HG02759 (cell line): ENCODE measurements around the gene NAV3.

Experiments used
- ATAC-seq: cut with Tn5 transposase; IDR thresholded peaks from one replicate; pipeline ENCODE4 v1.9.1; 2021; ENCODE audit warnings: mild to moderate bottlenecking, moderate library complexity; ENCODE audit not compliant: unreplicated experiment

NAV3 gene

DNA sequence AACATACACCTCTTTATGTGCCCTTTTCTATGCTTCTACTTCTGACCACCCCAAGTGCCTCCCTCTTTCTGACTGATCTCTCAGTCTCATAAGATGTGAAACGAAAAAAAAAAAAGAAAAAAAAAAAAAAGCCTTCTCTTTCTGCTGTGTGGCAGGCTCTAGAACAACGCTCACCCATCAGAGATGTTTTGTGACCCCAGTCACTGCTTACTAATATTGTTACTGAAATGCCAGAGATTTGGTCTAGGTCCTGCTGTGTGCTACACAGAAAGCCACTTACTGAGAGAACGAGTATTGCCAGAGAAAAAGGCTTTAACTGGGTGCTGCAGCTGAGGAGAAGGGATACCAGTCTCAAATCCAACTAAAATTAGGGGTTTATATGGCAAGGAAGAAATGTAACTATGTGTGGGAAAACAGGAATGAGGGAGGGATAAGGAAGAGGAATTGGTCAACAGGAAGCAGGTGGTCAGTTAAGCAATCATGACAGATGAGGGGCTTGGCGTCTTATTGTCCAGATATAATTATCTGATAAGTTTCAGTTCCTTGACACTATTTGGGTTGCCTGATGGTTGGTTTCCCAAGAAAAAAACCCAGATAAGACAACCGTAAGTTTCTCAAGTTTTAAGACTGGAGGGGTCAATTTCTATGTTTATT lies 149.0 kb downstream of the NAV3 start:
- ATAC-seq: no peak

GRCh38 chr12:77980782-77981181 lies 150.1 kb downstream of the NAV3 start:
- no peak for ATAC-seq

- ATAC-seq: no peak
Measured at GRCh38 chr12:77983859-77984258, 153.2 kb downstream of the NAV3 start.

DNA sequence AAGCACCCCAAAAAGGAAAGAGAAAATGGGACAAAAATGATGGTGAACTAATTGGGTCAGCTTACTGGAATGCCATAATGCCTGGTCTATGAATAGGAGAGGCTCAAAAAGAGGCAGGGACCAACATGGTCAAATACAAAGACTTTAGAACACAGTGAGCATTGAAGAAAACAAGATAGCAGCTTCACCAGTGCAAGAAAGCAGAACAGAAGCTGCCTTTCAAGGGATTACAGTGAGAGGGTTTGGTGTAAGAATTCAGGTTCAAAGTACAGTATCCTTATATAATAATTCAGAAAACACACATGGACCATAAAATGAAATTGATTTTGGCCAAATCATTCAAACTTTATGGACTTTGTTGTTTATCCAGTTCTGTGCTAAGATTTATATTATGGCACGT lies 162.1 kb downstream of the NAV3 start:
- no peak for ATAC-seq

GRCh38 chr12:77993658-77994057 lies 163.0 kb downstream of the NAV3 start:
- no peak for ATAC-seq

DNA sequence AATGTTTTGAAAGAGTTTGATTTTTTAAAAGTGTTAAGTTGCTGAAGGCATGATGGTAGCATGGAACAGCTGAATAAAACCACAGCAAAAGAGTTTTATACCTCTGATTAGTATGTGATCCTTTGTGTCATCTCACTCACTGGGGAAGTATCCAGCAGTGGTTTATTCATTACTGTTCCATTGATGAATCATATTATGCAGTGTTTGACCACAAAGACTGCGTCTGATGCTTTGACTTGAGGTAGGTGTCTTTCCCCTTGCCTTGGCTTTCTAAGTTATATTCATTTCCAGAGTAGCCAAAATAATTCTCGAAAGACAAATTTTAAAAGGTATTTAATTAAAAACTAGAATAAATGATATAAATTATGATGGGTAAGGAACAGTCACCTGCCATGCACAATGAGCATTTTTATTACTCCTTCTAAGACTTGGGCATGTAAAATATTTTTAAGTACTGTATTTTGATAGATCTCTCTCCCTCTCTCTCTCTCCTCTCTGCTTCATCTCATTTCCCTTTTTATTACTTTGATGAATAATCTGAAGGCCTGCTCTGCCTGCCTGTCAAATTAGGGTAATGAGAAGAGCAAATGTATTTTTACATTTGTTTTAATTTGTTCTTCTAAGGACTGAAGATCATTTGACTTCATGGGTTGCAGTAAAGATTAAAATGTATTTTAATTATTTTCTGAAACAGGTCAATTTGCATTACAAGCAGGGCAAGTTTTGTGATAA lies 164.9 kb downstream of the NAV3 start:
- peak; percentile 92 for ATAC-seq

GRCh38 chr12:77996670-77997069 lies 166.0 kb downstream of the NAV3 start:
- ATAC-seq: no peak

GRCh38 chr12:77998236-77998786 lies 167.6 kb downstream of the NAV3 start:
- no peak for ATAC-seq

GRCh38 chr12:77999074-77999715 lies 168.5 kb downstream of the NAV3 start:
- ATAC-seq: peak; percentile 60

DNA sequence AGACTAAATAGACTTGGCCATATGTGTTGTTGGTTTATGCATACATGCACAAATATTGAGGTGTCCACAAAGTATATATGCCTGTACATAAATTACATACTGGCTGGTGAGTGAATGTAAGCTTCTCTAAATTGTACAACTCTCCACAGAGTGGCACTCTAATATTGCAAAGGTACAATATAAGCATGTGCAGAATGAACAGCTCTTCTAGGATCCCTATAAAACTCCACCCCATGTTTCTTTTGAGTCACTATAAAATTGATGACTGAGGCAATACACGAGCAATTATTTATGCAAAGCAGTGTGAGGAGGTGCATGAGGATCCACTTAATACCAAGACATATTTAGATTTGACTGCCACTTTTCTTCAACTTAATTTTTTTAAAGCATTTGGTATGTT lies 172.2 kb downstream of the NAV3 start:
- ATAC-seq: no peak

DNA sequence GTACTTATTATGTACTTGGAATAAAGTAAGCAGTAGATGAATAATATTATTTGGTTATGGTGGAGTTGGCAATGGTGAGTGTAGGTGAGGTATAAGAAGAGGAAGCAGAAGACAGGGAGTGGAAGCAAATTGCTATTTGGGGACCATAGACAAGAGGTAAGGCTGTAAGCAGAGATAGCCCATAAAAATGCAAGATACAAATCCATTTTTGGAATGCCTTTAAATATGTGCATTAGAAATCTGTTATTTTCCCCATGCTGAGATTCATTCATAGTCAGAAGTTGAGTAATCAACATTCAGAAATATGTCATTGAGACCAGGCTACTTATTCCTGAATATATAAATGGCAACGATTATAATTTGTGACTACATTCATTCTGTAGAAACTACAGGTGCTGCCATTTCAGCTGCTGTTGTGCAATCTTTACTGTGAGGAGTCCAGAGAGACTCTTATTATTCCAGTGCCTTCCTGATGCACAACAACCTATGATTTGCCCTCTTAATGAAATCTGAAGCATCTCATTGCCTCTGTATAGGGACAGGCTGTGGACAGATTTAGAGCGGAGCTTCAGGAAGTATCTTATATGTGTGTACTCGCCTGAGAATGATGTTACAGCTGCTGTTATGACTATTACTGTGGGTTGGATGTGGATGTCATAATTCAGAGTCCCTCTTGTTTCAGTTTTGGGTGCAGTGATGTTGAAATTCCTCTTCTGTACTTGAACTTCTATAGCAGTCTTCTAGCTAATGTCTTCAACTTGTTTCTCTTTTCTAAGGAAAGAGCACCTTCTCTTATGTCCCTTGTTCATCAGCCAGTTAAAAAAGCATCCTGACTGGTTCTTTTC lies 173.8 kb downstream of the NAV3 start:
- no peak for ATAC-seq

GRCh38 chr12:78005094-78005492 lies 174.4 kb downstream of the NAV3 start:
- ATAC-seq: no peak

DNA sequence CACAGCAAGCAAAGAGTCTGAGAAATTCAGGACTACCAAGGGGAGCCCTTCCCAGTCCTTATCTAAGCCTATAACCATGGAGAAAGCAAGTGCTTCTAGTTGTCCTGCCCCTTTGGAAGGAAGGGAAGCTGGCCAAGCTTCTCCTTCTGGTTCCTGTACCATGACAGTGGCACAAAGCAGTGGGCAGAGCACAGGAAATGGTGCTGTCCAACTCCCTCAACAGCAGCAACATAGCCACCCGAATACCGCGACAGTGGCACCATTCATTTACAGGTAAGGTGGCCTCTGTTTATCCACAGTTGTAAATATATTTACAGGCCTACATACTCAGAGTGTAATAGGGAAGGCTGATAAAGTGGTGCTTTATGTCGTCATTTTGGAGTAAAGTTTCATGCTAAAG lies 176.5 kb downstream of the NAV3 start:
- no peak for ATAC-seq

GRCh38 chr12:78009031-78009430 lies 178.3 kb downstream of the NAV3 start:
- no peak for ATAC-seq

GRCh38 chr12:78018171-78018910 lies 187.6 kb downstream of the NAV3 start:
- no peak for ATAC-seq

- no peak for ATAC-seq
Measured at GRCh38 chr12:78018939-78019338, 188.2 kb downstream of the NAV3 start.

GRCh38 chr12:78028426-78028825 lies 197.7 kb downstream of the NAV3 start:
- ATAC-seq: no peak

- ATAC-seq: no peak
Measured at GRCh38 chr12:78034025-78034424, 203.3 kb downstream of the NAV3 start.

DNA sequence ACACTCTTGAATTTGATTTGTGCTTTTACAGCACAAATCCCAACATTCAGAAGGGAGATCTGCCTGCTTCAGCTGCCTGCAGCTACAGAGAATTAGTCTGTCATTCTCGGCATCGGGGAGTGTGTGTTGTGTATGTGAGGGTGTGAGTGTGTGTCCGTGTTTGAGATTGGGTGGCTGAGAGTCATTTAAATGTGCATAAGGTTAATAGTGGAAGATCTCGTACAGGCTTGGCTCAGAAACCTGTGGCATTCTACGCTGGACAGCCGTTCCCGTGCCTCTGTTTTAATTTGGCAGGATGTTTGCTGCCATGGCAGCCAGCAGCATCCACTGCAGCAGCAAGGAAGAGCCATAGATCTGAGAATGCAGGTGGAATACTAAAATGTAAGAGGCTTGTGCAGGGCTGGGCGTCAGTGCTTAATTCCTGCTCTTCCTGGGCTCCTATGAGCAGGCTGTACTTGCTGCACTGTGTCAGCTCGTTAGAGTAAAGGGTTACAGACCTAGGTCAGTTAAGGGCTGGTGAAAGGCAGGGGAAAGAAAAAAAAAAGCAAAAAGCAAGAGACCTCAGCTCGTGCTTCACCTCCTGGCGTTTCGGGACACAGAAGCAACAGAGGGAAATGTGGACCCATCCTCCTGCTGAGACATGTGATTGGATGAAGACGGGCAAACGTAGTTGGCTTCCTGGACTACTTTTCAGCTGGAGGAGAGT lies 205.4 kb downstream of the NAV3 start:
- no peak for ATAC-seq

GRCh38 chr12:78036874-78037273 lies 206.2 kb downstream of the NAV3 start:
- no peak for ATAC-seq
